Gastrocnemius medialis (tissue), 4 donors: ENCODE measurements around the gene RPL29.

ENCODE experiments used
- POLR2A ChIP-seq, 2 donors: fragments of 450-650 bp; IDR thresholded peaks; one replicate each; pipeline ENCODE4 v1.6.1; 2017; ENCODE audit warnings: antibody characterized with exemption in 2 of 2, mild to moderate bottlenecking in 2 of 2, moderate library complexity in 2 of 2
- TF ChIP-seq, protein P1 (sequence below), 5 experiments: fragments of 450-650 bp in 3 of 5; fragments of 200-600 bp in 2 of 5; sonication (generic) in 2 of 5; IDR thresholded peaks in 4 of 5; conservative IDR thresholded peaks in 1 of 5; 1 replicate in 4 of 5; 2 replicates in 1 of 5; pipeline ENCODE4 v1.5.1; 2016 to 2019; ENCODE audit warnings: antibody characterized with exemption in 5 of 5, mild to moderate bottlenecking in 3 of 5, moderate library complexity in 3 of 5

DNA sequence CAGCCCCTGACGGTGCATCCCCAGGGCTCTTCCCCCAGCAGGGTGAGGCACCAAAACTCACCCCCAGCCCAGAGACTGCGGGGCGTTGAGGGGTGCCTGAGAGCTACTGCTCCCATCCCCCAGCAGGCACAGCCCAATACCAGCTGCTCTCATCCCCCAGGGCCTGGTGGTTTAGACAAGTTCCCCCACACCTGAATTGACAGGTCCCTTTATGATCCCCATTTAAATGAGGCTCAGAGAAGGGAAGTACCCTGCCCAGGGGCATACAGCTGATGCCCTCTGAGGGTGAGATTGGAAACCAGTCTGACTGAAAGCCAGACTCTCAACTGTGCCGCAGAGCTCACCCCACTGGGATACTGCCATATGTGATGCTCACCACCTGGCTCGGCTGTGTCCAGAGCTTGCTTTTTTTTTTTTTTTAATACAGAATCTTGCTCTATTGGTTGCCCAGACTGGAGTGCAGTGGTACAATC lies 40.6 kb upstream of the RPL29 start:
- TF ChIP-seq, protein P1, sequence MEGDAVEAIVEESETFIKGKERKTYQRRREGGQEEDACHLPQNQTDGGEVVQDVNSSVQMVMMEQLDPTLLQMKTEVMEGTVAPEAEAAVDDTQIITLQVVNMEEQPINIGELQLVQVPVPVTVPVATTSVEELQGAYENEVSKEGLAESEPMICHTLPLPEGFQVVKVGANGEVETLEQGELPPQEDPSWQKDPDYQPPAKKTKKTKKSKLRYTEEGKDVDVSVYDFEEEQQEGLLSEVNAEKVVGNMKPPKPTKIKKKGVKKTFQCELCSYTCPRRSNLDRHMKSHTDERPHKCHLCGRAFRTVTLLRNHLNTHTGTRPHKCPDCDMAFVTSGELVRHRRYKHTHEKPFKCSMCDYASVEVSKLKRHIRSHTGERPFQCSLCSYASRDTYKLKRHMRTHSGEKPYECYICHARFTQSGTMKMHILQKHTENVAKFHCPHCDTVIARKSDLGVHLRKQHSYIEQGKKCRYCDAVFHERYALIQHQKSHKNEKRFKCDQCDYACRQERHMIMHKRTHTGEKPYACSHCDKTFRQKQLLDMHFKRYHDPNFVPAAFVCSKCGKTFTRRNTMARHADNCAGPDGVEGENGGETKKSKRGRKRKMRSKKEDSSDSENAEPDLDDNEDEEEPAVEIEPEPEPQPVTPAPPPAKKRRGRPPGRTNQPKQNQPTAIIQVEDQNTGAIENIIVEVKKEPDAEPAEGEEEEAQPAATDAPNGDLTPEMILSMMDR (IDR thresholded peaks at IDR 0.05 in 4 of 5, conservative IDR thresholded peaks at IDR 0.05 in 1 of 5), result no peak
- no peak for TF ChIP-seq POLR2A (IDR thresholded peaks at IDR 0.05)
